Endometrial microvascular endothelial cells (primary cell): Measurements from ENCODE around the gene ERCC6L2. TPM values are rescaled to one million over a fixed set of nuclear protein-coding genes. Genes with fewer than 3 reads are reported as not detected.

Experiments used
- in situ Hi-C: cut with HindIII; loops from 2 replicates; pipeline ENCODE4 v1.10.0; 2017; ENCODE audit warnings: low sequenced_read_pairs, low pct_unique_long_range_greater_than_20kb; ENCODE audit errors: inconsistent ontology term
- total RNA-seq: library from RNA; depleted of rRNA; stranded (reverse); fragments of >200 nt; gene quantifications from one replicate; pipeline ENCODE4 v1.2.3, GENCODE V29; 2015; ENCODE audit errors: inconsistent ontology term

ERCC6L2 gene
- total RNA-seq, 1 donor from 2014 or later, result 37.2 TPM

DNA sequence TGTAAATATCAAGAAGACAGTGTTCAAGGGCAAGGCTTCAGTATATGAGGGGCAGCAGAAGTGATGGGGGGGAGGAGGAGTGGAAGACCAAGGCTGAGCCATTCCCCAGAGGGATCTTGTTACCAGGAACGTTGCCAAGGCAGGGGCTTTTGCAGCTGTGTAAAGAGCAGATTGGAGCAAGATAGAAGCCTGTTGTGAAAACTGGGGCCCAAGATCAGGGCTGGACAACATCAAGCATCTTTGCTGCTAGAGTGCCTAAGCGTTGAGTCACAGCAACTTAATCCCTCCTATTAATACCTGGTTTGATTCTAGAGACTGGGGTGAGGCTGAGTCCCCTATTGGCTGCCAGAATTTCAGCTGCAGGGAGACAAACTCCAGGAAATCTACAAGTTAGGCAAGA is 18.4 kb upstream of the ERCC6L2 start:
- in situ Hi-C loops, result no loop called here

DNA sequence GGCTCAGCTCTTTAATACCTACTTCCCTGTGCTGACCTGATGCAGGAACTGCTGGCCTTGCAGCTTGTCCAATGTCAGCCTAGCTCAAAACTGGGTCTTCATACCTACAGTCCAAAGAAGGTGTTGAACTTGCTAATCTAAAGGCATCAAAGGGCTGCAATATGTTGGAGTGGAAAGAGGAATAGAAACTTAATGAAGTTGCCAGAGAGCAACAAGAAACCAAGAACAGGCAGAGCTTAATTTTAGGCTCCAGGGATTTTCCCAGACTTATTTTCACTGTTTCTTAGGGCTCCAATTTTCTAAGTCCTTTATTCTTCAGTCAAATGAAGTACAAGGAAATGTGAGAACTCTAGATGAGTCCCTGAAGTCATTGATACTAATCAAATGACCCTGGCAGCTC is 17.6 kb upstream of the ERCC6L2 start:
- in situ Hi-C loops, result no loop called here

DNA sequence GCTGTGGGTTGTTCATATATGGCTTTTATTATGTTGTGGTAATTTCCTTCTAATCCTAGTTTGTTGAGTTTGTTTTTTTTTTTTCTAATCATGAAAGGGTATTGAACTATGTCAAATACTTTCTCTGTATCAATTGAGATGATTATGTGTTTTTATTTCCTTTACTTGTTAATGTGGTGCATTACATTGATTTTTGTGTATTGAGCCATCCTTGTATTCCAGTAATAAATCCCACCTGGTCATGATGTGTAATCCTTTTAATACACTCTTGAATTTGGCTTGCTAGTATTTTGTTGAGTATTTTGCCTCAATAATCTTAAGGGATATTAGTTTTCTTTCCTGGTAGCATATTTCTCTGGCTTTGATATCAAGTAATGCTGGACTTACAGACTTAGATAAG is 13.1 kb upstream of the ERCC6L2 start:
- in situ Hi-C loops, result no loop called here

DNA sequence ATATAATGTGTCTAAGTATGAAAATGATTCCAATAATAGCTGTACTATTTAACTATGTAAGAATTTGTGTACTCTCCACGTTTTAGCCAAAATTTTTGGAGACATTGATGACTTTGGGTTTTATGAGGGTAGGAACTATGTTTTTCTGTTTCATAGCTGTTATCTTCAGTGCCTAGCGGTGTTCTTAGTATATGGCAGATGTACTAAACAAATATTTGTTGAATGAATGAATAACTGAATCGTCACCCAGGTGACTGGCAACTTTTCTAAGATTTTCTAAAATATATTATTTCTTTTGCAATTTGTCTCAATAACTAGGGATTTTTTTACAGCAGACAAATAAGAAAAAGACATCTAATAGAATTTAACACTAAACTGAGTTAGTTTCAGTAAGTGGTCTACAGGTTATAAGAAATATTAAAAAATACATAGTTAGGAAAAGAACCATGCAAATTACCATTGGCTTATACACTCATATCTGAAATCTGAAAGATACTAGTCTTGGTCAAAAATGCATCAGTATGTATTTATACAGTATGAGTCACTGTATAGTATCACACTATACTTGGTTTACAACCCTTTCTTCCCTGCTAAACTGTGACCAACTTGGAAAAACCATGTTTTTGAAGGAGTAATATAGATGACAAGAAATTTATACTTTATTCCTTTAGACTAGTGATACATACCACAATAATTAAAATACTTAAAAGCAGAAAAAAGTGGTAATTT is 10.5 kb upstream of the ERCC6L2 start:
- in situ Hi-C loops, result no loop called here

DNA sequence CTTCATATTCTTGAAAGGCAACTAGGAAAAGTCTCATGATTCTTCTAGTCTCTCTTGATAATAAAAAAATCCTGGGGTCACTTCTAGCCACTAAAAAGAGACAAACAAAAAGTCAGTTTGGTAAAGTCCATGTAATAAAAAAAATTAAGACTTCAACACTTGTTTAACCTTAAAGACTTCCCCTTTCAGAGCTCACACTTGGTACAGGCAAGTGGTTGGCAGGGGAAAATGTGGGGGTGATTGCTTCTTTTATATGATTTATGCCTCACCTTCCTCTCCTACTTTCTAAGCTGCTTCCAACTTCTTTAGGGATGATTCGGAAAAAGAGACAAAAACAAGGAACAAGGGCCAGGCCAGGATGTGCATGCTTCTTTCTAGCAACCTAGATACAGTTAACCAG is 5.1 kb upstream of the ERCC6L2 start:
- in situ Hi-C loops, result no loop called here

DNA sequence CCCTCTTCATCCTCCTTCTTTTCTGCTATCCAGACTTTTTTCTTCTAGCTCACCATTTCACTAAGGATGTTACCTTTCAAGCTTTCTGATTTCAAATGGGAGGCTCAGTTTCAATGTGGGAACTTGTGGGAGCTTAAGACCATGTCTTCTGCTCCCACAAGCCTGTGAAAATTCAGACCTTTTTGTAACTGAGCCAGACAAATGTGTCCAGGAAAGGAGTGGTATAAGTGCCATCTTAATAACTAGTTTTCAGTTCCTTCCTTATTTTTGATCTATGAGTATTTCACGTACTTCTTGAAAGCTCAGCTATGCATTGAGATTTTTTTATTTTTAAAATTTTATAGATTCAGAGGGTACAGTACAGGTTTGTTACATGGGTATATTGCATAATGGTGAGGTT is 4.6 kb upstream of the ERCC6L2 start:
- in situ Hi-C loops, result no loop called here

DNA sequence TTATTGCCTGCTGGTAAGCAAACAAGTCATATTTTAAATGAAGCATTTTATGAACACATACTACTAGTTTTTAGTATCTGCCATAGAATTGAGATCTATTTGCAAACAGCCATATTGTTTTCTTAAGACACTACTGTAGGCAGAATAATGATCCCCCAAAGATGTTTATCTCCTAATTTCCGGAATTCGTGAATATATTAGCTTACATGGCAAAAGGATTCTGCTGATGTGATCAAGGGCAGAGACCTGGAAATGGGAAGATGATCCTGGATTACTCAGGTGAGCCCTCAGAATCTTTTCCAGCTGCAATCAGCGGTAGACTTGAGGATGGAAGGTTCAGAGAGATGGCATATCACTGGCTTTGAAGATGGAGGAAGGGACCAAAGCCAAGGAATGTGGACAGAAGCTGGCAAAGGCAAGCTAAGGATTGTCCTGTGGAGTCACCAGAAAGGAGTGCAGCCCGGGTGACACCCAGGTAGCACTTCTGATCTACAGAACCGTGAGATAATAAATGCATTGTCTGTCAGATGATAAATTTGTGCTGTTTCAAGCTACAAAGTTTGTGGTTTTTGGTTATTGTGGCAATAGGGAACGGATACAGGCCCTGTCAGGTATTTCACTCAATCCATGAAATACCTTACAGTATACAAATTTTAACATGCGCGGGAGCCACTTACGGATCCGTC is 1.0 kb upstream of the ERCC6L2 start:
- in situ Hi-C loops, result no loop called here

DNA sequence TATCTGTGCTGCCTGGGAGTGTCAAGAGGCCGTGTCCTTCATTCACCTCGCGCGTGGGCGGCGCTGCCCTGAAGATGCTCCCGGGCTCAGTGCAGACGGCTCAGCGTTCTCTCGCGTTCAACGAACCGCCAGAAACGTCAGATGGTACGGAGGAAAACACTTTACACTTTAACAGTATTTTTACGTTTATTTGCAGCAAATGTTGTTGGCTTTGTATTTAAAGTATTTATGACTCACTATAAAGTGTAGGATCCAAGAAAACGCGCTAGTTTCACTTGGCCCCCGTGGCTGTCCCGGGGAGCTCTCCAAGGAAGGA is 544 bp upstream of the ERCC6L2 start:
- in situ Hi-C loops, result no loop called here

DNA sequence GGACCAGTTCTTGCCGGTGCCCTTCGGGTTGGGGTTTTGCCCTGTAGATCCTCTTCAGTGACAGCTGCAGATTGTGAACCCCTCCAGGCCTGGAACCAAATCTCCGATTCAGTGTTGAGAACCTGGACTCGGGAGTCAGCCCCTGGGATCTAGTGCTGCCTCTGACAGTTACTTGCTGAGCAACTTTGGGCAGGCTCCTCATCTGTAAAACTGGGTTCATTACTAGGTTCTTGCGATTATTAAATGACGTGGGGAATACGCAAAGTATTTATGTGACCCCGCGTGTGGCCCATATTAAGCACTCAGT is 600 bp downstream of the ERCC6L2 start:
- in situ Hi-C loops, result no loop called here

DNA sequence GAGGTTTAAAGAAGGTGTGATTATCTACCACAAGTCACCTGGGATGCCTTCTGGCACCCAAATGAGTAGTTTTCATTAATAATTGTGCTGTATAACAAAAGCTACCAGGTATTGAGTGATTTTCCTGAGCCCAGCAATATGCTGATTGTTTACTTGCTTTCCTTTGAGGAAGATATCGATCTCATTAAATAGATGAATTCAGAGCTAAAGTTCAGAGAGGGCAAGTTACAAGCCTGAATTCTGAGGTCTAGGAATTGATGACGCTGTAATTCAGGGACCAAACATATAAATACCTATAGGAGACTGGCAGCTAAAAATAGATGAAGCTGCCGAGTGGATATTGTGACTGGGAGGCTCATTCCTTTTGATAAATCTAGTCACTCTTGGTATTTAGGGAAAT is 1.1 kb downstream of the ERCC6L2 start:
- in situ Hi-C loops, result no loop called here

DNA sequence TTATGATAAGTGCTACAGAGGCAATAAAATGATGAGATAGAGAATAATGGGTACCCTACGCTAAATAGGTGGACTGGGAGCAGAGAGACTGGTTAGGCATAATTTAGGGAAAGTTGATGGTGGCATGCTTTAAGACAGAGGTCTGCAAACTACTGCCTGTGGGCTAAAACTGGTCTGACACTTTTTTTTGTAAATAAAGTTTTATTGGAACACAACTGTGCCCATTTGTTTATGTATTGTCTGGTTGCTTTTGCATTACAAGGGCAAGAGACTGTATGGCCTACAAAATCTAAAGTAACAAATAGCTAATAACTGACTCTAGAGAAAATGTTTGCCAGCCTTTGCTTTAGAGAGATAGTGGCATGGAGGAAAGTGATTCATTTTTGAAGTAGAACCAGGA is 2.5 kb downstream of the ERCC6L2 start:
- in situ Hi-C loops, result no loop called here

DNA sequence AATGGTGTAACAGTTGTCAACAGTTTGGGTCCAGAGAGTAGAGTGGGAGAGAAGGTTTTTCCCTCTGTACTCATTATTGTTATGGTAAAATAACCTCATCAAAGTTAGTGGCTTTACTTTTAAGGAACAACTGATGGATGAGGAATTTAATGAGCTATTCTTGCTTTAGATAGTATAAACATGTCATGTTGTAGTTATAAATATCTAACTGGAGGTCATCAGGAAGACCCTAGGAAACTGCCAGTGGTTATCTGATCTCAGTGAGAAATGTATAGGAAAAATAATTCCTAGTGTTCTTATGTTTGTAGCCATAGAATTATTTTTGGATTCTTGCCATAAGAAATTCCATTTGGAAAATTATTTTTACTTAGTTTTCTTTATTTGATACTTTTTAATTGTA is 4.1 kb downstream of the ERCC6L2 start:
- in situ Hi-C loops, result no loop called here

DNA sequence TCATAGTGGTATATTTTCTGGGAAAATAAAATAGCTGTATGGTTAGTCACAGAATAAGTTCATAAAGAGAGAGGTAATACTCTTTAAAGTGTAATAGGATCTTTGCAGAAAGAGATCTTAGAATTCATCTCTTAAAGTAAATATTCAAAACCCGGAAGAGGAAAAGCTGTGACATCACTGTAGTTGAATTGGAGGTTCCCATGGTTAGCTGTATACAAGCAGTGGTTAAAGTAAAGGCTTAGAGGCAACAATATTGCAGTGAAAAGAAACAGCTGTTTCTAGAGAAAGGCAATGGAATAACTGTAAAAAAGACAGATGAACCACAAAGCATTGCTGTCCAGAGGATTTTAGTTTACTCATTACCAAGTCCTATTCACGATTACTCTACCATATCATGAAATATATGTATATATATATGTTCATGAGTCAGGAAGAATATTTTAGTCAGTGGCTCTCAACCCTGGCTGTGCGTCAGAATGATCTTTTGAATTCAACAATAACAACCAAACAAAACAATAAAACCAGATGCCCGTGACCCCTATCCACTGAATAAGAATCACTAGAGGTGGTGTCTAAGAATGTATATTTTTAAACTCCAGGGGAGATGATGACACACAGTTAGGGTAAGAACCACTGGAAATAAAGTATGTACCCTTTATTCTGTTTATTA is 4.7 kb downstream of the ERCC6L2 start:
- in situ Hi-C loops, result no loop called here

DNA sequence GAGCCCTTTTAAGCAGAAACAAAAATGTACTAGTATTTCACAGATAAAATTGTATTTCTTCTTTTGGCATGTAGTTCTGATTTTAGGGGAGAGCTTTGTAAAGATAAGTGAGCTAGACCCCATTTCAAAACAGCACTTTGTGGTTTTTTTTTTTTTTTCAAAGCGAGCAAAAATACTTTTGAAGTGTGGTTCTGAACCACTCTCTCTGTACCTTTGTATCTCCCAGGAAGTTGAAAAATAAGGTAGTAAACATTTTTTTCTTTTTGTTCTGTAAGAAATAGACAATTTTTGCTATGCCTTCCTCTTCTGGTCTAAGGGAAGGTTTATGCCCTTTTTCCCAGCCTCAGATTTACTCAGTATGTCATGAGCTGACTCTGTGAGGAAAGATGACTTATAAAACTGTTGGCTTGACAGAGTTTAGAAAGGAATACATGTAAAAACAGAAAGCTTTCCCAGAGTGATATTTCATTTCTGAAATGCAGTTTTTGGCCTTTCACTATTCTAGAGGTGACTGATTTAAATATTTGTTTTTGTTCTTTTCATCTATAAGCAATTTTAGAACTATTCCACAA is 12.5 kb downstream of the ERCC6L2 start:
- in situ Hi-C loops, result no loop called here

DNA sequence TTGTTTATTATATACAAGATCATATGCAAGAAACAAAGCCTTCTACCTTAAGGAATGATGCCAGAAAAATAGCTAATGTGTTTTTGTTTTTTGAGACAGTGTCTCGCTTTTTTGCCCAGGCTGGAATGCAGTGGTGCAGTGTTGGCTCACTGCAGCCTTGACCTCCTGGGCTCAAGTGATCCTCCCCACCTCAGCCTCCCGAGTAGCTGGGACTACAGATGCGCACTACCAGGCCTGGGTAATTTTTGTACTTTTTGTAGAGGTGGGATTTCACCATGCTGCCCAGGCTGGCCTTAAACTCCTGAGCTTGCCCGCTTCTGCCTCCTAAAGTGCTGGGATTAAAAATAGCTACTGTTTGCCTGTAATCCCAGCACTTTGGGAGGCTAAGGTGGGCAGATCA is 15.1 kb downstream of the ERCC6L2 start:
- in situ Hi-C loops, result no loop called here

DNA sequence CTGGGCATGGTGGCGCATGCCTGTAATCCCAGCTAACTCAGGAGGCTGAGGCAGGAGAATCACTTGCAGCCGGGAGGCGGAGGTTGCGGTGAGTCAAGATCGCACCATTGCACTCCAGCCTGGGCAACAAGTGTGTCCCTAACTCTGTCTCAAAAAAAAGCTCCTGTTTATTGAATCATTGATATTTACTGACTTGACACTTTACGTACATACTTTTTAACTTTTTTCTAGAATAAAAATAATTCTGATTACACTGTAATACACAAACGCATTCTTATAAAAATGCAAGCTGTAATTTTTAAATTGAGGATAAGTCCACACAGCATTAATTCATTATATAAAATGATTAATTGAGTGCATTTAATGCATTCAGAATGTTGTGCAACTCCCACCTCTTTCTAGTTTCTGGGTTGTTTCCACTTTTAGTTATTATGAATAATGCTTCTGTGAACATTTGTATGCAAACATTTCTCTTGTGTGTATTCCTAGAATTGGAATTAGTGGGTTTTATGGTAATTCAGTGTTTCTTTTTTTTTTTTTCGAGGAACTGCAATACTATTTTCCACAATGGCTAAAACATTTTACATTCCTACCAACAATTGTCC is 15.7 kb downstream of the ERCC6L2 start:
- in situ Hi-C loops, result no loop called here

DNA sequence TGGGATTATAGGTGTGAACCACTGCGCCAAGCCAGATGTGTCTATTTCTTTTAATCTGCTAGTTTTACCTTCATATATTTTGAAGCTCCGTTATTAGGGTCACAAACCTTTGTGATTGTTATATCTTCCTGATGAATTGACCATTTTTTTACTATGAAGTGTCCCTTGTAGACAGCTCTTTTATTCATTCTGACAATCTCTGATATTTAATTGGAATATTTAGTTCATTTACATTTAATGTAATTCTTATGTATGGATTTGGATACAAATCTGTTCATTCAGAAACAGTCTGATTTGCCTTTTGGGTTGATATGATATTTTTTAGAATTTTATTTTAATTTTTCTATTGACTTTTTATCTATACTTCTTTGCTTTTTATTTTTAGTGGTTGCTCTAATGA is 17.2 kb downstream of the ERCC6L2 start:
- in situ Hi-C loops, result no loop called here

DNA sequence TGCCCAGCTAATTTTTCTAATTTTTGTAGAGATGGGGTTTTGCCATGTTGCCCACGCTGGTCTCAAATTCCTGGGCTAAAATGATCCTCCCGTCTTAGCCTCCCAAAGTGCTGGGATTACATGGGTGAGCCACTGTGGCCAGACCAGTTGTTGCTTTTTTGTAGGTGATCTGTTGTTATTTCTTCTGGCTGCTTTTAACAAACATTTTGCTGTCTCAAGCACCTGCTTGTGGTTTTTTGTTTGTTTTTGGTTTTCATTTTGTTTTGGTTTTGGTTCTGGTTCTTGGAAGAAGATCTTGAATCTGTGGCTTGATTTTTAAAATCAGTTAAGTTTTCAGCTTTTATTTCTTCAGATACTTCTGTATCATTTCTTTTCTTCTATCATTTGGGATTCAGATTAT is 21.1 kb downstream of the ERCC6L2 start:
- in situ Hi-C loops, result no loop called here

DNA sequence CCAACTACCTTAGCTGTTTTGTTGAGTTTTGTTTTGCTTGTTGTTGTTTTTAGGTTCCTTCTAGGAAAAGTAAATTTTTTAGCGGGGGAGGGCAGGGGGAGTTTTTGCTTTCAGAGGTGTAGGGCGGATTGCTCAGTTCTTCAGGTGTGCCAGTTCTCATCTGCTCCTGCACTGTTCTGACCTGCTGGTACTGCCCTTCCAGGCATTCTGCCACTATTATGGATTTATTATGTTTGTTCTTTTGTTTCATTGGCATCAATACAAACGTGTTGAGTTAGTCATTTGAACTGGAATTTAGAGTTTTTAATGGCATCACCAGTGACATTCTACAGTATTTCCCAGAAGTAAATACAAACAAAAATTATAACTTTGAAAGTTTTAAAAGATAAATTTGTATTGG is 26.0 kb downstream of the ERCC6L2 start:
- in situ Hi-C loops, result no loop called here

DNA sequence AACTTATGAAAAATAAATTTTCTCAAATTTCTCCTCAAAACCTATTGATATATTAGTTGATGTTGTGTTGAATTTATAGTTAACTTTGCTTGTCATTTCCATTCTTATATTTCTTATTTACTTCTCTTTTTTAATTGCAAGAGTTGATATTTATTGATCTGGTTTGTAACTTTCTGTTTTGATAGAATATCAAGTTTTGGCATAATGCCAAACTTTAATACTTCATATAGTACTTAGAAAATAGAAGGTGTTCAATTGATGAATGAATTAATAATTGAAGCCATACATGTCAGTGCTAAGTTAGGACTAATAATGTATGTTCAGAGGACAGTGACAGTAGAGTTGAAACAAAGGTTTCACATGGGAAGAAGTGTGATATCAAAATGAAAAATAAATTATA is 27.9 kb downstream of the ERCC6L2 start:
- in situ Hi-C loops, result no loop called here
